GM15510 (cell line): ENCODE data around the gene EIF3A.

Experiments
- POLR2A ChIP-seq: IDR thresholded peaks from 3 replicates; pipeline ENCODE4 v1.6.1; 2011; ENCODE audit warnings: borderline replicate concordance; ENCODE audit not compliant: insufficient read length; ENCODE audit errors: extremely low read depth

The EIF3A gene

GRCh38 chr10:119073584-119073983 lies 7.0 kb downstream of the EIF3A start:
- no peak for TF ChIP-seq POLR2A

- TF ChIP-seq POLR2A: no peak
Measured at GRCh38 chr10:119070395-119071165, 10.0 kb downstream of the EIF3A start.

GRCh38 chr10:119061926-119062325 lies 18.7 kb downstream of the EIF3A start:
- no peak for TF ChIP-seq POLR2A

- TF ChIP-seq POLR2A: no peak
Measured at GRCh38 chr10:119061352-119061751, 19.3 kb downstream of the EIF3A start.

- no peak for TF ChIP-seq POLR2A
Measured at GRCh38 chr10:119060107-119060506, 20.5 kb downstream of the EIF3A start.

- no peak for TF ChIP-seq POLR2A
Measured at GRCh38 chr10:119059557-119059956, 21.1 kb downstream of the EIF3A start.

GRCh38 chr10:119058010-119058409 lies 22.6 kb downstream of the EIF3A start:
- no peak for TF ChIP-seq POLR2A

- no peak for TF ChIP-seq POLR2A
Measured at GRCh38 chr10:119055472-119055871, 25.1 kb downstream of the EIF3A start.

- TF ChIP-seq POLR2A: no peak
Measured at GRCh38 chr10:119051775-119052174, 28.8 kb downstream of the EIF3A start.

- no peak for TF ChIP-seq POLR2A
Measured at GRCh38 chr10:119049777-119050176, 30.8 kb downstream of the EIF3A start.

GRCh38 chr10:119049361-119049760 lies 31.3 kb downstream of the EIF3A start:
- no peak for TF ChIP-seq POLR2A

- no peak for TF ChIP-seq POLR2A
Measured at GRCh38 chr10:119045561-119045960, 35.1 kb downstream of the EIF3A start.

GRCh38 chr10:119042169-119042568 lies 38.4 kb downstream of the EIF3A start:
- TF ChIP-seq POLR2A: no peak

- TF ChIP-seq POLR2A: no peak
Measured at GRCh38 chr10:119041326-119041725, 39.3 kb downstream of the EIF3A start.

GRCh38 chr10:119039161-119039560 lies 41.5 kb downstream of the EIF3A start:
- TF ChIP-seq POLR2A: no peak

GRCh38 chr10:119031496-119032059 lies 49.0 kb downstream of the EIF3A start:
- no peak for TF ChIP-seq POLR2A
